ENCODE measurements around the gene SLC30A3.

The SLC30A3 gene

GRCh38 chr2:27225526-27225925 is 37.3 kb downstream of the SLC30A3 start:
- DNase-seq (ENCODE audit: low read depth) = no peak

GRCh38 chr2:27223416-27223815 is 39.4 kb downstream of the SLC30A3 start:
- DNase-seq (ENCODE audit: low read depth) = no peak

DNA sequence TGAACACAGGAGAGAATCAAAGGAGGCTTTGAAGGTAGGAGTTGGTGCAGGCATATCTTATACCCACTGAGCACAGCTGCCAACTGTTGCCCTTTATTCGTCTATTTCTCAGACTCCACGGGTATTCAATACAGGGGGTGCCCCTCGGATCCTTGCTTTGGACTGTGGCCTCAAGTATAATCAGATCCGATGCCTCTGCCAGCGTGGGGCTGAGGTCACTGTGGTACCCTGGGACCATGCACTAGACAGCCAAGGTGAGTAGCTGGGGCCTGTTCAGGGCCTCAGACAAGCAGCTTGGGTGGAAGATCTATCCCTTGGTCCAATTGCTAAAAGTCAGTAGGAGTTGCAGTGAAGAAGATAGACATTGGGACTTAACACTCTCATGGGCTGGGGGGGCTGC is 40.4 kb downstream of the SLC30A3 start:
- no peak for DNase-seq (ENCODE audit: low read depth)

DNA sequence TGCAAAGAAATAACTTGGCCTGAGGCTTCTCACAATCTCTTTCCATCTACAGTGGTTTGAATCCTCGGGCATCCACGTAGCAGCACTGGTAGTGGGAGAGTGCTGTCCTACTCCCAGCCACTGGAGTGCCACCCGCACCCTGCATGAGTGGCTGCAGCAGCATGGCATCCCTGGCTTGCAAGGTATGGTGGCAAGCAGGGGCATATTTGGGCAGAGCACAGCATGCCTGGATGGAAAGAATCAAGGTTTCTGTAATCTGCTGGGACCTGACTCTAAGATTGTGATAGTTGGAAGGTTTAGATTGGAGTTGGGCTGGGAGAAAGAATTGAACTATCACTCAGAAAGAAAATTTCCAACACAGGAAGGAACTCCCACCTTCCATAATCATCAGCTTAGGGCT is 41.7 kb downstream of the SLC30A3 start:
- no peak for DNase-seq (ENCODE audit: low read depth)

GRCh38 chr2:27220091-27220490 is 42.8 kb downstream of the SLC30A3 start:
- no peak for DNase-seq (ENCODE audit: low read depth)

DNA sequence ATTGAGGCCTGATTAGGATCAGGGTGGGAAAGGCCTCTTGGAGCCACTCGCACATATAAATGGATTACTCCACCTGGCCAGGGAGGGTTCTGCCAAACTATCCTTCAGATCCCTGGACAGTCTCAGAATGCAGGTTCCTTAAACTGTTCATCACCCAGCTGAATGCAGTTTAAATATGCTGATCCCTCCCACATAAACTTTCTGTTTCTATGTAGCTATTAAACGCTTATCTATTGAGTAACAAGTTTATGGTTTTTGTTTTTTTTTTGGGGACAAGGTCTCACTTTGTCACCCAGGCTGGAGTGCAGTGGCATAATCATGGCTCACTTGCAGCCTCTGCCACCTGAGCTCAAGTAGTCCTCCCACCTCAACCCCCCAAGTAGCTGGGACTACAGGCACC is 43.8 kb downstream of the SLC30A3 start:
- no peak for DNase-seq (ENCODE audit: low read depth)

- DNase-seq (ENCODE audit: low read depth) = no peak
Measured at GRCh38 chr2:27218614-27219013, 44.2 kb downstream of the SLC30A3 start.

GRCh38 chr2:27217173-27218121 is 45.4 kb downstream of the SLC30A3 start, which contains the start of gene CAD:
Gene CAD, plus strand, starts transcription at chr2:27217369. Its CDS starts 183 bp downstream, at chr2:27217552.
- DNase-seq (ENCODE audit: low read depth) = peak; percentile 72

- no peak for DNase-seq (ENCODE audit: low read depth)
Measured at GRCh38 chr2:27216416-27217137, 46.3 kb downstream of the SLC30A3 start.

DNA sequence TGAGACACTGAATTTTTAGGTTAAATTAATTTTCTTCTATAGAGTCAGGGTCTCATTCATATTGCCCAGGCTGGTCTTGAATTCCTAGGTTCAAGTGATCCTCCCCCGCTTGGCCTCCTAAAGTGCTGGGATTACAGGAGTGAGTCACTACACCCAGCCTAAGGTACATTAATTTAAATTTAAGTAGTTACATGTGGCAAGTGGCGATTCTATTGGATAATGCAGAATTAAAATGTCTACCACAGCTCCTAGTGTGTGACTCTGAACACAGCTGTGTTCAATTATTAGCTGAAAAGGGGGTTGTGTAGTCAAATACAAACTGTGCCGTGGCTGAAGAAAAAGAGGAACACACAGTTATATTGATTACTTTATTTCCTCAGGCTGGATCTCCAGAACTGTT is 47.9 kb downstream of the SLC30A3 start:
- no peak for DNase-seq (ENCODE audit: low read depth)

DNA sequence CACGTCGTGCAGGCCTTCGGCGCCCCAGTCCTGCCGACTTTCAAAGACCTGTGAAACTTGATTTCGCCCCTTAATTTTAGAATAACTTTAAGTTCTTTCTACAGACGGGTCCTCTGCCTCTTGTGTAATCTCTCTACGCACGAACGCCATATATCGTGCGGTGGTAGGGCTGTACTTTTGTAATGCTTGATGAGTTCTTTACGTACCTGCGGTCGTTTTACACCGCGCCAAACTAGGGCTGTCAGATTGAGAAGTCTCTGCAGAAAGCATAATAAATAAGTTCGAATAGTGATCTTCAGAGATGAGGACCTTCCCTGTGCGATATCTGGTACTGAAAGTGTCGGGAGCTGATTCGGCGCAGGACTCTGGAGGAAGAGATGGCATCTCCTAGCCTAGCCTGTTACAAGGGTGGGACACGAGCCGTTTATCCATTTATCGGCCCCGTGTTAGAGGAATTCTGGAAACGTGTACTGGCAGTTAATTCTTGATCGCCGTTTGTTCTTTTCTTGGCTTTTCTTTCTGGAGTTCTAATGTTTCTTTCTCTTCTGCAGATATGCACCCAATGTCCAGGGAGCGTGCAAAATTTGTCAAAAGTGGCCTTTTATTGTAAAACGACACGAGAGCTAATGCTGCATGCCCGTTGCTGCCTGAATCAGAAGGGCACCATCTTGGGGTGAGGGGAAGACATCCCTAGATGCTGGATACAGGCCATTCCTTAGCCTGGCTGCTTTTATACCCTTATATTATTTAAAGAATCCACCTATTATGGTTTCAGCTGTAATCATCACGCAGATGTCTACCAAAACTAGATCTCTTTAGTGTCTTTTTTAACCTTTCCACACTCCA is 50.0 kb downstream of the SLC30A3 start:
- DNase-seq (ENCODE audit: low read depth) = no peak

DNA sequence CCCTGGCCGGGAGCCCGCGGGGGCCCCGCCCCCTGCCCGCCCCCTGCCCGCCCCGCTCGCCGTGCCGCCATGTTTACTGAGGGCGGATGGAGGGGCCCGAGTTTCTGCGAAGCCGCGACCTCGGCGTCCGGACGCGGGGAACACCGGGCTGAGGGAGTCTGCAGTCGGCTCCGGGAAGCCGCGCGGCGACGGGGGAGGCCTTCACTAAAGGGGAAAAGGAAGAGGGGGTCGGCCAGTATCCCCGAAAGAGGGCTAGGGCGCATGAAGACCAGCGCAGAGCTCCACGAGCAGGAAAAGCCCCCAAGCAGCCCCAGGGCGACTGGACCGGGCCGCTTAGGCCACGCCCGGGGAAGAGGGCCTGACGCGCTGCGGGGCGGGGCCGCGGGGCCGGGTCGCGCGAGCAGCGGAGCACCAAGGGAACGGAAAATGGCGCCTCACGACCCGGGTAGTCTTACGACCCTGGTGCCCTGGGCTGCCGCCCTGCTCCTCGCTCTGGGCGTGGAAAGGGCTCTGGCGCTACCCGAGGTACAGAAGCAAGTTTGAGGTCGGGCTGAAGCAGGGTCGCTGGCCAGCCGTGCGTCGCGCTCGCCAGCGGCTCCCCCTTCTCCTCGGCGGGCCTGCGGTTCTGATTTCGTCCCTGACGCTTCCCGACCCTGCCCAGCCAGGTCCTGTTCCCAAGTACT is 50.8 kb downstream of the SLC30A3 start, which contains the start of the genes ATRAID and SLC5A6:
Gene ATRAID, plus strand, starts transcription at position 99 of the 683 bp plus-strand sequence. Its CDS starts 328 bp downstream, at position 427.
Gene SLC5A6, minus strand, starts transcription at position 326 of the 683 bp plus-strand sequence. CDS start 4,618 bp downstream, outside the sequence.
- peak; percentile 69 for DNase-seq (ENCODE audit: low read depth)

DNA sequence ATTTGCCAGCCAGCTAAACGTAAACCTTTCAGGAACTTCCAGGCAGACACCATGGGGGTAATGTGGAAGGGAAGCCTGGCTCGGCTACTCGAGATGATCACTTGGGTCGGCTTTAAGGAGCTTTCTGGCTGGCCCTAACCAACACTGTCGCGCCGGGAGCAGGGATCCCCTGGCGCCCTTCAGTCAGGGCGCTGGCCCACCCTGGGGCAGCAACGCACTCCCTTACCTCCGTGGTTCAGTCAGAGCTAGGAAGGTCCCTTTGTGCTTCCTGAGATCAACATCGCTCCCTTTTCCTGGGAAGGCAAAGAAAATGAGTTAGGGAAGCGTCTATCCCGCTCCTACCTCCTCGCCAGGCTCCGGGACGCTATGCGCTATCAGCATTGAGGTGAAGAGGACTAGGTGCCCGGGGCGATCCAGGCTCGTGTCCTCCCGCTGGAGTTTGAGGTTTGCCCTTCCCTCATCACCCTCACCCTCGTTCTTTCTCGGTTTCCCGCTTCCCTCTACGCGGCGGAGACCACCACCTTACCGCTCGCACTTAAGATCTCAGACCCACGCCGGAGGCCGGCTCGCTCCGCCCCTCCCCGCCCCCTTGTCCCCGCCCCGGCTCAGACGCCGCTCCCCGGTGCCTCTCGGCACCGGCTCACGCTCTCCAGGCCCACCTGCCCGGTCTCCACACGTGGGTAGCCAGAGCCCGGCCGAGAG is 51.5 kb downstream of the SLC30A3 start:
- no peak for DNase-seq (ENCODE audit: low read depth)

GRCh38 chr2:27209621-27210401 is 53.0 kb downstream of the SLC30A3 start:
- no peak for DNase-seq (ENCODE audit: low read depth)

- DNase-seq (ENCODE audit: low read depth) = no peak
Measured at GRCh38 chr2:27208486-27209050, 54.3 kb downstream of the SLC30A3 start.

- DNase-seq (ENCODE audit: low read depth) = no peak
Measured at GRCh38 chr2:27206346-27206745, 56.5 kb downstream of the SLC30A3 start.

- no peak for DNase-seq (ENCODE audit: low read depth)
Measured at GRCh38 chr2:27205206-27205605, 57.6 kb downstream of the SLC30A3 start.

GRCh38 chr2:27204566-27204965 is 58.3 kb downstream of the SLC30A3 start:
- DNase-seq (ENCODE audit: low read depth) = no peak

DNA sequence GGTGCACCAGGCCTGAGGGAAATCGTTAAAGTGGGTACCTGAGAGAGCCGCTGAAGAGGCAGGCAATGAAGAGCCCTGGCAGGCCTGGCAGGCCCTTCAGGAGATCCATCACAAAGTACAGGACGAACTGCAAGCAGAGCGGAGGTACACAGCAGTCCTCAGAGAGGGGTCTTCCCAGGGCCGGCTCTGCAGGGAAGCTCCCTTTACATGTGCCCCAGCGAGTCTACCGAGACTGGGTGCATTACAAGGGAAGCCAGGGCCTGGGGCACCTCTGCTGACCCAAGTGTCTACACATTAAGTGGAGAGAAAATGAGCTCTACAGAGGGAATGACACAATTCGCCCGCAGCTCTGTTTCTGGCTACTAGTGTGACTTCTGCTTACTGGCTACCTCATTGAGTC is 59.1 kb downstream of the SLC30A3 start:
- DNase-seq (ENCODE audit: low read depth) = no peak

Measured in fibroblast of the conjunctiva (primary cell).